ENCODE measurements around the gene ASTN2. TPM values are rescaled to one million over a fixed set of nuclear protein-coding genes. Genes with fewer than 3 reads are reported as not detected.

The ASTN2 gene
- total and polyA plus RNA-seq, 4 donors, result 0.57 to 2.9 (median 1.4) TPM

DNA sequence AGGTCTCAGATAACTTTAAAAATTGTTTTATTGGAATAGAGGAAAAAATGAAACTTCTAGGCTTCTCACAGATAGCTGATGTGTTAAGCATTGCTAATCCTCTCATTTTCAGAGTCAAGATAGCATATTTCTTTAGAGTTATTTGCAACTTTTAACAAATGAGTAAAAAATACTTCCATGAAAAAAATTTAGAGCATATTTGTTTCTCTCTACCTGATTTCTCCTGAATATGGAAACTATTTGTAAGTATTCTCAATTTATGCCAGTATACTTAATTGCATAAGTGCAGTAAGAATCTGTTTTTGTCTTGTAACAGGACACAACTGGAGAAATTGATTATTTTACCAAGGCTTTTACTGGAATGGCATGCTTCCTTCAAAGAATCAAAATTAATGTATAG, 731.3 kb downstream of the ASTN2 start:
- TF ChIP-seq EGR1 (IDR thresholded peaks at IDR 0.05; ENCODE audit: low read depth in 2 of 2) (no peak), GABPA (IDR thresholded peaks at IDR 0.05 in 1 of 2, conservative IDR thresholded peaks at IDR 0.05 in 1 of 2) (no peak), JUND (IDR thresholded peaks at IDR 0.05) (no peak), YY1 (IDR thresholded peaks at IDR 0.05) (no peak), HNF4G (IDR thresholded peaks at IDR 0.05) (no peak), TAF1 (conservative IDR thresholded peaks at IDR 0.05) (no peak), SP1 (IDR thresholded peaks at IDR 0.05) (no peak), FOXA1 (IDR thresholded peaks at IDR 0.05) (no peak), FOXA2 (IDR thresholded peaks at IDR 0.05) (no peak)
- TF ChIP-seq, protein P1, sequence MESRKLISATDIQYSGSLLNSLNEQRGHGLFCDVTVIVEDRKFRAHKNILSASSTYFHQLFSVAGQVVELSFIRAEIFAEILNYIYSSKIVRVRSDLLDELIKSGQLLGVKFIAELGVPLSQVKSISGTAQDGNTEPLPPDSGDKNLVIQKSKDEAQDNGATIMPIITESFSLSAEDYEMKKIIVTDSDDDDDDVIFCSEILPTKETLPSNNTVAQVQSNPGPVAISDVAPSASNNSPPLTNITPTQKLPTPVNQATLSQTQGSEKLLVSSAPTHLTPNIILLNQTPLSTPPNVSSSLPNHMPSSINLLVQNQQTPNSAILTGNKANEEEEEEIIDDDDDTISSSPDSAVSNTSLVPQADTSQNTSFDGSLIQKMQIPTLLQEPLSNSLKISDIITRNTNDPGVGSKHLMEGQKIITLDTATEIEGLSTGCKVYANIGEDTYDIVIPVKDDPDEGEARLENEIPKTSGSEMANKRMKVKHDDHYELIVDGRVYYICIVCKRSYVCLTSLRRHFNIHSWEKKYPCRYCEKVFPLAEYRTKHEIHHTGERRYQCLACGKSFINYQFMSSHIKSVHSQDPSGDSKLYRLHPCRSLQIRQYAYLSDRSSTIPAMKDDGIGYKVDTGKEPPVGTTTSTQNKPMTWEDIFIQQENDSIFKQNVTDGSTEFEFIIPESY (IDR thresholded peaks at IDR 0.05), result no peak
- TF ChIP-seq, protein P2, sequence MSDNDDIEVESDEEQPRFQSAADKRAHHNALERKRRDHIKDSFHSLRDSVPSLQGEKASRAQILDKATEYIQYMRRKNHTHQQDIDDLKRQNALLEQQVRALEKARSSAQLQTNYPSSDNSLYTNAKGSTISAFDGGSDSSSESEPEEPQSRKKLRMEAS (IDR thresholded peaks at IDR 0.05), result no peak
- TF ChIP-seq, protein P3, sequence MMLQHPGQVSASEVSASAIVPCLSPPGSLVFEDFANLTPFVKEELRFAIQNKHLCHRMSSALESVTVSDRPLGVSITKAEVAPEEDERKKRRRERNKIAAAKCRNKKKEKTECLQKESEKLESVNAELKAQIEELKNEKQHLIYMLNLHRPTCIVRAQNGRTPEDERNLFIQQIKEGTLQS (IDR thresholded peaks at IDR 0.05), result no peak
- Histone ChIP-seq H3K4me1 (ENCODE audit: control insufficient read depth in 4 of 4, insufficient read depth in 4 of 4, low read length in 3 of 4) (peaks cover 6 to 18% (median 17%) of the 10 kb centered on the region in 4 donors), H3K27me3 (ENCODE audit: control insufficient read depth in 4 of 4, insufficient read depth in 4 of 4, low read length in 3 of 4) (no peaks in the 10 kb centered on the region), H3K9me3 (ENCODE audit: control insufficient read depth in 4 of 4, low read length in 3 of 4) (no peaks in the 10 kb centered on the region), H3K27ac (ENCODE audit: low read depth in 1 of 2, low read length in 2 of 2) (no peak overlapping the region), H3K36me3 (ENCODE audit: control insufficient read depth in 4 of 4, insufficient read depth in 3 of 4, low read depth in 1 of 4, low read length in 3 of 4) (no peaks in the 10 kb centered on the region), H3K4me3 (ENCODE audit: low read depth in 1 of 3, low read length in 3 of 3) (no peak overlapping the region), H3K9ac (ENCODE audit: low read depth in 1 of 2, low read length in 2 of 2) (no peak overlapping the region)
- no peak for DNase-seq (ENCODE audit: low spot score)

DNA sequence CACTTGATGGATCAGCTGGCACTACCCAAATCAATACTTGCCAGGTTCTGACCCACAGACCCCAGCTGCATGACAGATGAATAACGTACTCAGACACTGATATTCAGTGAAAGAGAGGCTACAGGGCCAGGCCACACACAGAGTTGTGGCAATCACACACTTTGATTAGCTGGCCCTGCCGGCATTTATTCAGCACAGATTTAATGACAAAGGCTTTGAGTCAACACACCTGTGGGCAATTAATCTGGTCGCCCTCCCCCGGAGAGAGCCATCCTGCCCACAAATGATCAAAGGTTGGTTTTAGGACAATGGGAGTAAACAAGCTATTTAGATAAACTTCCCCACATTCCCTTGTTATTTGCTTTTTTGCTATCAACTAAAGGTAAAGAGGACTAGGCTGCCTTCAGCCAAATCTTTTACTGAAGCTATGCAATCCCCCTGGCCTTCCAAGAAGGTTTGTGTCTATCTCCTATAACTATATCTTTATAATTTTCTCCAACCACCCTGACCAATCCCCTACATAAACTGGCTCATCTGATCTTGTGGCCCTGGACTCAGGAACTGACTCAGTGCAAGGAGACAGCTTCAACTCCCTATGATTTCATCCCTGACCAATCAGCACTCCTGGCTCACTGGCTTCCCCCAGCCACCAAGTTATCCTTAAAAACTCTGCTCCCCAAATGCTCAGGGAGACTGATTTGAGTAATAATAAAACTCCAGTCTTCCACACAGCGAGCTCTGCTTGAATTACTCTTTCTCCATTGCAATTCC, 740.5 kb downstream of the ASTN2 start:
- Histone ChIP-seq H3K27me3 (ENCODE audit: control insufficient read depth in 4 of 4, insufficient read depth in 4 of 4, low read length in 3 of 4) (no peaks in the 10 kb centered on the region), H3K9me3 (ENCODE audit: control insufficient read depth in 4 of 4, low read length in 3 of 4) (peaks cover 0 to 12% (median 4%) of the 10 kb centered on the region in 4 donors), H3K27ac (ENCODE audit: low read depth in 1 of 2, low read length in 2 of 2) (no peak overlapping the region), H3K9ac (ENCODE audit: low read depth in 1 of 2, low read length in 2 of 2) (no peak overlapping the region), H3K36me3 (ENCODE audit: control insufficient read depth in 4 of 4, insufficient read depth in 3 of 4, low read depth in 1 of 4, low read length in 3 of 4) (peaks cover 0 to 3% (median 0%) of the 10 kb centered on the region in 4 donors), H3K4me1 (ENCODE audit: control insufficient read depth in 4 of 4, insufficient read depth in 4 of 4, low read length in 3 of 4) (no peaks in the 10 kb centered on the region), H3K4me3 (ENCODE audit: low read depth in 1 of 3, low read length in 3 of 3) (no peak overlapping the region)
- DNase-seq (ENCODE audit: low spot score), result no peak
- 90% methylated on average over 5 of the region's 5 CpGs for WGBS
- no peak for TF ChIP-seq RXRA (IDR thresholded peaks at IDR 0.05)
- TF ChIP-seq, protein P3 (IDR thresholded peaks at IDR 0.05), result no peak
- TF ChIP-seq, protein P1 (IDR thresholded peaks at IDR 0.05), result no peak
- no peak for TF ChIP-seq EGR1 (IDR thresholded peaks at IDR 0.05; ENCODE audit: low read depth in 2 of 2)
- TF ChIP-seq, protein P4, sequence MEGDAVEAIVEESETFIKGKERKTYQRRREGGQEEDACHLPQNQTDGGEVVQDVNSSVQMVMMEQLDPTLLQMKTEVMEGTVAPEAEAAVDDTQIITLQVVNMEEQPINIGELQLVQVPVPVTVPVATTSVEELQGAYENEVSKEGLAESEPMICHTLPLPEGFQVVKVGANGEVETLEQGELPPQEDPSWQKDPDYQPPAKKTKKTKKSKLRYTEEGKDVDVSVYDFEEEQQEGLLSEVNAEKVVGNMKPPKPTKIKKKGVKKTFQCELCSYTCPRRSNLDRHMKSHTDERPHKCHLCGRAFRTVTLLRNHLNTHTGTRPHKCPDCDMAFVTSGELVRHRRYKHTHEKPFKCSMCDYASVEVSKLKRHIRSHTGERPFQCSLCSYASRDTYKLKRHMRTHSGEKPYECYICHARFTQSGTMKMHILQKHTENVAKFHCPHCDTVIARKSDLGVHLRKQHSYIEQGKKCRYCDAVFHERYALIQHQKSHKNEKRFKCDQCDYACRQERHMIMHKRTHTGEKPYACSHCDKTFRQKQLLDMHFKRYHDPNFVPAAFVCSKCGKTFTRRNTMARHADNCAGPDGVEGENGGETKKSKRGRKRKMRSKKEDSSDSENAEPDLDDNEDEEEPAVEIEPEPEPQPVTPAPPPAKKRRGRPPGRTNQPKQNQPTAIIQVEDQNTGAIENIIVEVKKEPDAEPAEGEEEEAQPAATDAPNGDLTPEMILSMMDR (IDR thresholded peaks at IDR 0.05; ENCODE audit: low read depth, low read length, missing input control), result no peak
- no peak for TF ChIP-seq RAD21 (IDR thresholded peaks at IDR 0.05)
- TF ChIP-seq, protein P2 (IDR thresholded peaks at IDR 0.05), result no peak
- no peak for TF ChIP-seq FOXA1 (IDR thresholded peaks at IDR 0.05)
- TF ChIP-seq FOXA2 (IDR thresholded peaks at IDR 0.05), result no peak
- no peak for TF ChIP-seq NR2F2 (IDR thresholded peaks at IDR 0.05)
- no peak for TF ChIP-seq TAF1 (conservative IDR thresholded peaks at IDR 0.05)
- TF ChIP-seq YY1 (IDR thresholded peaks at IDR 0.05), result no peak
- no peak for TF ChIP-seq HNF4A (conservative IDR thresholded peaks at IDR 0.05)
- no peak for TF ChIP-seq SP1 (IDR thresholded peaks at IDR 0.05)
- TF ChIP-seq, protein P5, sequence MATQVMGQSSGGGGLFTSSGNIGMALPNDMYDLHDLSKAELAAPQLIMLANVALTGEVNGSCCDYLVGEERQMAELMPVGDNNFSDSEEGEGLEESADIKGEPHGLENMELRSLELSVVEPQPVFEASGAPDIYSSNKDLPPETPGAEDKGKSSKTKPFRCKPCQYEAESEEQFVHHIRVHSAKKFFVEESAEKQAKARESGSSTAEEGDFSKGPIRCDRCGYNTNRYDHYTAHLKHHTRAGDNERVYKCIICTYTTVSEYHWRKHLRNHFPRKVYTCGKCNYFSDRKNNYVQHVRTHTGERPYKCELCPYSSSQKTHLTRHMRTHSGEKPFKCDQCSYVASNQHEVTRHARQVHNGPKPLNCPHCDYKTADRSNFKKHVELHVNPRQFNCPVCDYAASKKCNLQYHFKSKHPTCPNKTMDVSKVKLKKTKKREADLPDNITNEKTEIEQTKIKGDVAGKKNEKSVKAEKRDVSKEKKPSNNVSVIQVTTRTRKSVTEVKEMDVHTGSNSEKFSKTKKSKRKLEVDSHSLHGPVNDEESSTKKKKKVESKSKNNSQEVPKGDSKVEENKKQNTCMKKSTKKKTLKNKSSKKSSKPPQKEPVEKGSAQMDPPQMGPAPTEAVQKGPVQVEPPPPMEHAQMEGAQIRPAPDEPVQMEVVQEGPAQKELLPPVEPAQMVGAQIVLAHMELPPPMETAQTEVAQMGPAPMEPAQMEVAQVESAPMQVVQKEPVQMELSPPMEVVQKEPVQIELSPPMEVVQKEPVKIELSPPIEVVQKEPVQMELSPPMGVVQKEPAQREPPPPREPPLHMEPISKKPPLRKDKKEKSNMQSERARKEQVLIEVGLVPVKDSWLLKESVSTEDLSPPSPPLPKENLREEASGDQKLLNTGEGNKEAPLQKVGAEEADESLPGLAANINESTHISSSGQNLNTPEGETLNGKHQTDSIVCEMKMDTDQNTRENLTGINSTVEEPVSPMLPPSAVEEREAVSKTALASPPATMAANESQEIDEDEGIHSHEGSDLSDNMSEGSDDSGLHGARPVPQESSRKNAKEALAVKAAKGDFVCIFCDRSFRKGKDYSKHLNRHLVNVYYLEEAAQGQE (IDR thresholded peaks at IDR 0.05), result no peak
- no peak for TF ChIP-seq HNF4G (IDR thresholded peaks at IDR 0.05)
- no peak for TF ChIP-seq GABPA (IDR thresholded peaks at IDR 0.05 in 1 of 2, conservative IDR thresholded peaks at IDR 0.05 in 1 of 2)
- no peak for TF ChIP-seq JUND (IDR thresholded peaks at IDR 0.05)

Measured in liver (tissue), 9 donors.